Lower leg skin (tissue), 3 donors: ENCODE data around the gene KRT5.

ENCODE experiments used
- POLR2A ChIP-seq, 2 donors: fragments of 450-650 bp; IDR thresholded peaks; one replicate each; pipeline ENCODE4 v1.6.1; 2016 to 2017; ENCODE audit warnings: antibody characterized with exemption in 2 of 2, mild to moderate bottlenecking in 1 of 2, moderate library complexity in 1 of 2
- TF ChIP-seq, protein P1 (sequence below), 3 donors: fragments of 450-650 bp; IDR thresholded peaks; one replicate each; pipeline ENCODE4 v1.5.1; 2016; ENCODE audit warnings: antibody characterized with exemption in 3 of 3, mild to moderate bottlenecking in 3 of 3, moderate library complexity in 2 of 3

DNA sequence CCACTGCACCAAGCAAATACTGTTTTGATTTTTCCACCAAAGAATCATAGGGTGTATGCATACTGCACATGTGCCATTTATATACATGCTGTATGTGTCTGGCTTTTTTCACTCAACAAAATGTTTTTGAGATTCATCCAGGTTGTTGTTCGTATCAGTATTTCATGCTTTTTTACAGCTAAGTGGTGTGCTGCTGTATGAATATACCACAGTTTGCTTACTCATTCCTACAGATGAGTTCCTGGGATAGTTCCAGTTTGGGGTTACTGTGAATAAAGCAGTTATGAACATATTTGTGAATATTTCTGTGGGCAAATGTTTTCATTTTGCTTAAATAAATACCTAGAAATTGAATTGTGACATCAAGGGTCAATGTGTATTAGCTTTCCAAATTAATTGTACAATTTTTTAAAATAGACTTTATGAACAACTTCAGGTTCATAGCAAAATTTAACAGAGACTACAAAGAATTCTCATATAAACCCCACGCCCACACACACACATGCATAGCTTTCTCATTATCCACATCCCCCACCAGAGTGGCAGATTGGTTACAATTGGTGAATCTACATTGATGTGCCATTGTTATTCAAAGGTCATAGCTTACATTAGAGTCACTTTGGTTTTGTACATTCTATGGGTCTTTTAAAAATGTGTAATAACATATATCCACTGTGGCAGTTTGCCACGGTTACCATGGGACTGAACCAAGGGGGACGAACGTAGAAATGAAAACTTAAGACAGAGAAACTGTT is 20.2 kb downstream of the KRT5 start:
- TF ChIP-seq, protein P1, sequence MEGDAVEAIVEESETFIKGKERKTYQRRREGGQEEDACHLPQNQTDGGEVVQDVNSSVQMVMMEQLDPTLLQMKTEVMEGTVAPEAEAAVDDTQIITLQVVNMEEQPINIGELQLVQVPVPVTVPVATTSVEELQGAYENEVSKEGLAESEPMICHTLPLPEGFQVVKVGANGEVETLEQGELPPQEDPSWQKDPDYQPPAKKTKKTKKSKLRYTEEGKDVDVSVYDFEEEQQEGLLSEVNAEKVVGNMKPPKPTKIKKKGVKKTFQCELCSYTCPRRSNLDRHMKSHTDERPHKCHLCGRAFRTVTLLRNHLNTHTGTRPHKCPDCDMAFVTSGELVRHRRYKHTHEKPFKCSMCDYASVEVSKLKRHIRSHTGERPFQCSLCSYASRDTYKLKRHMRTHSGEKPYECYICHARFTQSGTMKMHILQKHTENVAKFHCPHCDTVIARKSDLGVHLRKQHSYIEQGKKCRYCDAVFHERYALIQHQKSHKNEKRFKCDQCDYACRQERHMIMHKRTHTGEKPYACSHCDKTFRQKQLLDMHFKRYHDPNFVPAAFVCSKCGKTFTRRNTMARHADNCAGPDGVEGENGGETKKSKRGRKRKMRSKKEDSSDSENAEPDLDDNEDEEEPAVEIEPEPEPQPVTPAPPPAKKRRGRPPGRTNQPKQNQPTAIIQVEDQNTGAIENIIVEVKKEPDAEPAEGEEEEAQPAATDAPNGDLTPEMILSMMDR (IDR thresholded peaks at IDR 0.05): no peak
- no peak for TF ChIP-seq POLR2A (IDR thresholded peaks at IDR 0.05)
